ENCODE data around the gene ARHGAP21. TPM values are rescaled to one million over a fixed set of nuclear protein-coding genes. Genes with fewer than 3 reads are reported as not detected.
"Not testable (repeated sequence)": the region's sequence is repeated elsewhere in the genome, so short reads cannot be mapped to it uniquely, and the experiment has no call there.

Gene ARHGAP21
- polyA plus RNA-seq, 1 donor (not counting 4 experiments of a cell fraction or from before 2014, with no cell fraction given), result 78.5 TPM

DNA sequence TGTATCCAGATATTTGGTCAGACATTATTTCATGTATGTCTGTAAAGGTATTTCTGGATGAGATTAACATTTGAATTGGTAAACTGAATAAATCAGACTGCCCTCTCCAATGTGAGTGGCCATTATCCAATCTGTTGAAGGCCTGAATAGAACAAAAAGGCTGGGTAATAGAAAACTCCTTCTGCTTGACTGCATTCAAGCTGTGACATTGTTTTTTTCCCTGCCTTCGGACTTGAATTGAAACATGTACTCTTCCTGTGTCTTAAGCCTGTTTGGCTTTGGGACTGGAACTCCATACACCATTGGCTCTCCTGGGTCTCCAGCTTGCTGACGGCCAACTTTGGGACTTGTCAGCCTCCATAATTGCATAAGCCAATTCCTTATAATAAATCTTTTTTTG lies 36.0 kb upstream of the ARHGAP21 start:
- no peak overlapping the region for H3K9ac ChIP-seq (ENCODE audit: control insufficient read depth, extremely low read depth, insufficient read depth, low read length)
- no peaks in the 10 kb centered on the region for H3K36me3 ChIP-seq (ENCODE audit: control insufficient read depth in 2 of 2, extremely low read depth in 1 of 2, insufficient read depth in 2 of 2, low read length in 2 of 2)
- TF ChIP-seq CTCF (optimal IDR thresholded peaks at IDR 0.05 in 1 of 3, IDR thresholded peaks at IDR 0.05 in 1 of 3, conservative IDR thresholded peaks at IDR 0.05 in 1 of 3; ENCODE audit: extremely low read depth in 1 of 3, insufficient read depth in 2 of 3, low read length in 3 of 3) (no peak), EZH2 (IDR thresholded peaks at IDR 0.05; ENCODE audit: low read length) (no peak)
- H3K27me3 ChIP-seq (ENCODE audit: control insufficient read depth, extremely low read depth, insufficient read depth, low read length), result no peaks in the 10 kb centered on the region
- no peak overlapping the region for H2AFZ ChIP-seq (ENCODE audit: control insufficient read depth, low read length)
- no peaks in the 10 kb centered on the region for H3K9me1 ChIP-seq (ENCODE audit: control insufficient read depth, extremely low read depth, insufficient read depth, low read length)
- H3K4me3 ChIP-seq (ENCODE audit: control insufficient read depth in 2 of 3, extremely low read depth in 1 of 3, insufficient read depth in 2 of 3, low read depth in 1 of 3, low read length in 3 of 3), result no peak overlapping the region
- FAIRE-seq, result no peak
- H3K4me2 ChIP-seq (ENCODE audit: control insufficient read depth, extremely low read depth, insufficient read depth, low read depth, low read length), result no peak overlapping the region
- no peaks in the 10 kb centered on the region for H3K9me3 ChIP-seq (ENCODE audit: control insufficient read depth, low read depth, low read length)
- H4K20me1 ChIP-seq (ENCODE audit: control insufficient read depth, extremely low read depth, insufficient read depth, low read length), result no peaks in the 10 kb centered on the region
- H3K4me1 ChIP-seq (ENCODE audit: control insufficient read depth, extremely low read depth, insufficient read depth, low read length), result peaks cover 10% of the 10 kb centered on the region
- no peak overlapping the region for H3K27ac ChIP-seq (ENCODE audit: control insufficient read depth, insufficient read depth, low read length)
- dilution Hi-C loops (cut with MboI; ENCODE audit: extremely low pct_ligation_motif_present, low sequenced_read_pairs), result no loop called here
- no peaks in the 10 kb centered on the region for H3K79me2 ChIP-seq (ENCODE audit: control insufficient read depth, insufficient read depth, low read length)
- DNase-seq (ENCODE audit: low read depth, low spot score), result no peak

GRCh38 chr10:24758254-24758653 lies 34.6 kb upstream of the ARHGAP21 start:
- H3K27ac ChIP-seq (ENCODE audit: control insufficient read depth, insufficient read depth, low read length); H3K4me1 ChIP-seq (ENCODE audit: control insufficient read depth, extremely low read depth, insufficient read depth, low read length); H3K79me2 ChIP-seq (ENCODE audit: control insufficient read depth, insufficient read depth, low read length); DNase-seq (ENCODE audit: low read depth, low spot score); dilution Hi-C loops (cut with MboI; ENCODE audit: extremely low pct_ligation_motif_present, low sequenced_read_pairs); H3K4me3 ChIP-seq (ENCODE audit: control insufficient read depth in 2 of 3, extremely low read depth in 1 of 3, insufficient read depth in 2 of 3, low read depth in 1 of 3, low read length in 3 of 3); H3K9ac ChIP-seq (ENCODE audit: control insufficient read depth, extremely low read depth, insufficient read depth, low read length); H2AFZ ChIP-seq (ENCODE audit: control insufficient read depth, low read length); H3K4me2 ChIP-seq (ENCODE audit: control insufficient read depth, extremely low read depth, insufficient read depth, low read depth, low read length); FAIRE-seq; H3K36me3 ChIP-seq (ENCODE audit: control insufficient read depth in 2 of 2, extremely low read depth in 1 of 2, insufficient read depth in 2 of 2, low read length in 2 of 2); H3K27me3 ChIP-seq (ENCODE audit: control insufficient read depth, extremely low read depth, insufficient read depth, low read length); H4K20me1 ChIP-seq (ENCODE audit: control insufficient read depth, extremely low read depth, insufficient read depth, low read length); H3K9me3 ChIP-seq (ENCODE audit: control insufficient read depth, low read depth, low read length); H3K9me1 ChIP-seq (ENCODE audit: control insufficient read depth, extremely low read depth, insufficient read depth, low read length): not testable (repeated sequence)

- no peaks in the 10 kb centered on the region for H4K20me1 ChIP-seq (ENCODE audit: control insufficient read depth, extremely low read depth, insufficient read depth, low read length)
- TF ChIP-seq CTCF (optimal IDR thresholded peaks at IDR 0.05 in 1 of 3, IDR thresholded peaks at IDR 0.05 in 1 of 3, conservative IDR thresholded peaks at IDR 0.05 in 1 of 3; ENCODE audit: extremely low read depth in 1 of 3, insufficient read depth in 2 of 3, low read length in 3 of 3) (no peak), EZH2 (IDR thresholded peaks at IDR 0.05; ENCODE audit: low read length) (no peak)
- peak overlapping the region; percentile 15 for H2AFZ ChIP-seq (ENCODE audit: control insufficient read depth, low read length)
- H3K9ac ChIP-seq (ENCODE audit: control insufficient read depth, extremely low read depth, insufficient read depth, low read length), result no peak overlapping the region
- H3K27ac ChIP-seq (ENCODE audit: control insufficient read depth, insufficient read depth, low read length), result no peak overlapping the region
- H3K79me2 ChIP-seq (ENCODE audit: control insufficient read depth, insufficient read depth, low read length), result no peaks in the 10 kb centered on the region
- H3K9me3 ChIP-seq (ENCODE audit: control insufficient read depth, low read depth, low read length), result no peaks in the 10 kb centered on the region
- H3K4me3 ChIP-seq (ENCODE audit: control insufficient read depth in 2 of 3, extremely low read depth in 1 of 3, insufficient read depth in 2 of 3, low read depth in 1 of 3, low read length in 3 of 3), result no peak overlapping the region
- DNase-seq (ENCODE audit: low read depth, low spot score) (peak; percentile 9), FAIRE-seq (peak; percentile 36)
- H3K36me3 ChIP-seq (ENCODE audit: control insufficient read depth in 2 of 2, extremely low read depth in 1 of 2, insufficient read depth in 2 of 2, low read length in 2 of 2), result no peaks in the 10 kb centered on the region
- no peaks in the 10 kb centered on the region for H3K27me3 ChIP-seq (ENCODE audit: control insufficient read depth, extremely low read depth, insufficient read depth, low read length)
- H3K4me2 ChIP-seq (ENCODE audit: control insufficient read depth, extremely low read depth, insufficient read depth, low read depth, low read length), result no peak overlapping the region
- dilution Hi-C loops (cut with MboI; ENCODE audit: extremely low pct_ligation_motif_present, low sequenced_read_pairs), result no loop called here
- no peaks in the 10 kb centered on the region for H3K9me1 ChIP-seq (ENCODE audit: control insufficient read depth, extremely low read depth, insufficient read depth, low read length)
- H3K4me1 ChIP-seq (ENCODE audit: control insufficient read depth, extremely low read depth, insufficient read depth, low read length), result peaks cover 5% of the 10 kb centered on the region
Measured at GRCh38 chr10:24756283-24756682, 32.6 kb upstream of the ARHGAP21 start.
